ENCODE data around the gene LELP1.
"Not testable (repeated sequence)": the region's sequence is repeated elsewhere in the genome, so short reads cannot be mapped to it uniquely, and the experiment has no call there.

The LELP1 gene

DNA sequence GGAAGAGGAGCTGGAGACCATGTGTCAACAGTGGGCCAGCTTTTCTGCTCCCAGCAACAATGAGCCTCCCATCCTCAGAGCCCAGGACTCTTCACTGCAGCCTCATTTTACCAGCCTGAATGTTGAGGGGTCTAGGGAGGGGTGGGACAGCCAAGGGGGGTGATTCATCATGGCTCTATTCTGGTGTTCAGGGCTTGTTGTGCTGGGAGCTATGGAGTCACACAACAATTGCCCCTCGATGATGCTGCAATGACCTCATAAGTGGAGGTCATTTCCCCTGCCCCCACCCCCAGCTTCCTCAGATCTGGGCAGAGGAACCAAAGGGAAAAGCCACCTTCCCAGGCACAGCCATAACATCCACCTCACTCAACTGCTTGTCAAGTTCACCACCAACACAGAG lies at the start of gene LELP1:
Gene LELP1 (plus strand): TSS at position 301 of the 400 bp plus-strand sequence. CDS start 1,278 bp downstream, outside the sequence.
- DNase-seq (ENCODE audit: low spot score), result no peak

DNA sequence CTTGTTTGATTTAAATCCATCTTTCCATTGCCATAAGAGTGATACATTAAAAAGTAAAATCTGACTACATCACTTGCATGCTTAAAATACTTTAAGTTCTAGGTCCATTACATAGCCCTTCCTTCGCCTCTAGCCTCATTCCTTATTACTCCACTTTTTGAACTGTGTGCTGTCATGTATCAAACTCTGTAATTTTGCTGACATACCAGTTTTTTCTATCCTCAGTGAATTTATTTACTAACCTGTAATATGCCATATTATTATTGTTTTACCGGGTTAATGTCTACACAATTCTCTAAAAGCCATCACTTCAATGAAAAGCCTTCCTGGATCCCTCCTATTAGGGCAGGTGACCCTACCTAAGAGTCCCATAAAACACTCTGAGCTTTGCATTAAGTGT lies 47.7 kb upstream of the LELP1 start:
- no peak for DNase-seq (ENCODE audit: low spot score)

- no peak for DNase-seq (ENCODE audit: low spot score)
These were observed 34.5 kb upstream of the LELP1 start for GRCh38 chr1:153168686-153169085.

DNA sequence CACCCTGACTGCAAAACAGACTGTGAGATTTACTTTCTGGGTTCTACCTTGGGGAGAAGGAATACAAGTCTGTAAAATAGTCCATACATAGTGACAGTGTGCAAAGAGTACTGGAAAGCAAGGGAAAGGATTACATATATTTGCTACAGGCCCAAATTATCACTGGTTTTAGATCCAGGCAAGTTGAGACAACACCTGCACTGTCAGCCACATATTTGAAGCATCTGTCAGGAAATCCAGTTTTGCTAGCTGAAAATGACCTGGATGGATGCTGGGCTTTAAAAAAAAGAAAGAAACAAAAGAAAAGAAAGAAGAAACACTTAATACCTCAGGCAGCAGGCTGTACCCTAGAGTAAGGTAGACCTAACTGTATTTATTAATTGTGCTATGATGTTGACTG lies 28.6 kb upstream of the LELP1 start:
- DNase-seq (ENCODE audit: low spot score), result no peak

GRCh38 chr1:153178922-153179321 lies 24.3 kb upstream of the LELP1 start:
- DNase-seq (ENCODE audit: low spot score), result no peak

DNA sequence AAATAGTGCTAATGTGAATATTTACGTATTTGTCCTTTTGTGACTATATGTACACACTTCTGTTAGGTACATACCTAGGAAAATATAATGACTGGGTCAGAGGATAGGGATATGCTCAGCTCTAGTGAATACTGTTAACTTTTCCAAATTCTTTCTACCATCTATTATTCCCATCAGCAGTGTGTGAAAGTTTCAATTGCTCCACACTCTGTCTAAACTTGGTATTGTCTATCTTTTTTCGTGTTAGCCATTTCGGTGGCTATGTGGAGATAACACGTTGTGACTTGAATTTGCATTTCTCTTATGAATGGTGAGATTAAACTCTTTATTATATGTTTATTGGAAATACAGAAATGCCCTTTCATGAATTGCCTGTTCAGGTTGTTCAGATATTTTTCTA lies 22.7 kb upstream of the LELP1 start:
- DNase-seq (ENCODE audit: low spot score), result no peak

DNA sequence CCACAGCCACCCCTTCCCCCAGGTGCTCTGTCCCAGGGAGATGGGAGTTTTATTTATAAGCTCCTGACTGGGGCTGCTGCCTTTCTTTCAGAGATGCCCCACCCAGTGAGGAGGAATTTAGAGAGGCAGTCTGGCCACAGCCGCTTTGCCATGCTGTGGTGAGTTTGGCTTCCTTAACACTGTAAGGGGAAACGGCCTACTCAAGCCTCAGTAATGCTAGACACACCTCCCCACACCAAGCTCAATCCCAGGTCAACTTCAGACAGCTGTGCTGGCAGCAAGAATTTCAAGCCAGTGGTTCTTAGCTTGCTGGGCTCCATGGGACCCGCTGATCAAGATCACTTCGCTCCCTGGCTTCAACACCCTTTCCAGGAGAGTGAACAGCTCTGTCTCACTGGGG lies 14.9 kb upstream of the LELP1 start:
- not testable (repeated sequence) for DNase-seq (ENCODE audit: low spot score)

GRCh38 chr1:153190373-153190772 lies 12.9 kb upstream of the LELP1 start:
- DNase-seq (ENCODE audit: low spot score), result peak; percentile 19

DNA sequence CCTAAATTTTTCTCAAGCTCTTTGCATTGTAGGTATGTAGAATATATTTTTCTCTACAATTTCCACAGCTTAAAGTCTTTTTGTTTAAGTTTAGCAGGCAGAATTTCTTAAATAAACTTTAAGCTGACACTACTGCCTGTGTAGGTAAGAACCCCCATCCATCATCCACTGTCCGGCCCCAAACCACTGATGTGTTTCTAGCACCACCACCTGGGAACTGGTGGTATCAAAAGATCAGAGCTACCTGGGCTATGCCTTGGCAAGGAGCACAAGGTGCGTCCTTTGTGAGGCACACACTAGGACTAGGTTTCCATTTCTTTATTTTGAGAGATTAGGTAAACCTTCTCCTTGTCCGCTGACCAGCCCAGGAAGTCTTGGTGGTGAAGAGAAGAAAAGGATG lies 10.5 kb upstream of the LELP1 start:
- peak; percentile 35 for DNase-seq (ENCODE audit: low spot score)

DNA sequence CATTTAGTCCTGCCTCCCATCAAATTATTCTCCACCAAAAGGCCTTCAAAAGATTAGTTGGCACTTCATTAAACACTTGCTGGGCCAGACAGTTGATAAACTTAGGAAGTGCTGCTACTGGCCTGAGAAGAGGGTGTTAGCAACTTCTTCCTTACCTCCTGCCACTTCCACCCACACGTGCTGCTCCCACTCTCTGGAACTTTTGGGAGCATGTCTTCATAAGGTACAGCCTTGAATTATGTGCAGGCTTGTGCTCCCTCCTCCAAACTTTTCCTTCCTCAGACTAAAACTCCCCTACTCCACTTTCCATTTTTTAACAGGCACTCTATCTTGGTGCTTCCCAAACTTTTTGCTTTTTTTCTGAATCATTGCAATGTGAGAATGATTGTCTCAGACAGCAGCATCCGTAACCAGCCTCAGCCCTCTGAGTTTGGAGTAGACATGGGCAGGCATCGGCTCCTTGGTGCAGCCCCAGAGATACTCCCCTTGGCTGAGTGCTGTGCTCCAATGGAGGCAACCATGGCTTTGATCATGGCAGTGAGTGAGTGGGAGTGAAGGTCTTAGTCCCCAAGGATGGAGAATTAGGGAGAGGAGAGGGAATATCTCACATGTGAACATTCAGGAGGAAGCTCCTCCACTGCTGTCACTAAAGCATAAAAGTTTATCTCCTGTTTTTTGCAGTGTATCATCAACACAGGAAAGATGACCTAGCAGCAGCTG lies 8.7 kb upstream of the LELP1 start:
- DNase-seq (ENCODE audit: low spot score), result no peak

DNA sequence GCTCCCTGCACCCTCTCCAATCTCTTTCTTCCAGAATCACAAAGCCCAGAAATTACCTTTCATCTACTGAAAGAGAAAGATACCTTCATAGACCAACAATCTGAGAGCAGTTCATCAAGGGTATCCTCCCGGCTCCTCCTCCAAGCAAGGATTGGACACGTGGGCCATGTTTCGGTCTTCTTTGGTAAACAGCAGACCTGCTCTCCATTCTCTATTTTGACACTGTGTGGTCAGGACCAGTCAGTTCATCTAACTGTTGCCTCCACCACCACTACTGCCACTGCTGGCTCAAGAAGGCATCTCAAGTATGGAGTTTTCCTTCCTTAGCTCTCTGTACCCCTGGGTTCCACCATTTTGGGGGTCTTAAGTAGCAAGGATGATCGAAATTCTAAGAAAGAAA lies 8.0 kb upstream of the LELP1 start:
- no peak for DNase-seq (ENCODE audit: low spot score)

DNA sequence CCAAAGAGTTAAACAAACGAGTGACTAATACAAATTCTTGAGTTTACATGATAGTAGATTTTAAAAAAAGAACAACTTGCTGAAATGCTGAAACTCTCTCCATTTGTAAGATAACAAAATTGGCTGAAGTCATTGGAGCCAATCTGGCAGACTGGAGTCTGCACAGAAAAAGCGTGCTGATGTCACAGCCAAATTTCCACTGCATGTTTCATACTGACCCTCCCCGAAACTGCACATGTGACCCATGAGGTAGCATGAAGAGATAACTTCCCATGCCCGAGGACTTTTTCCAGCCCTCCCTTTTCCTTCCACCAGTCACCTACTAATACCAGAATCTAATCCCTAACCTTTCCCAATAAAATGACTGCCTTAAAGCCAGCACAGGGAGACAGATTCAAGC lies 1.2 kb upstream of the LELP1 start:
- DNase-seq (ENCODE audit: low spot score), result no peak

DNA sequence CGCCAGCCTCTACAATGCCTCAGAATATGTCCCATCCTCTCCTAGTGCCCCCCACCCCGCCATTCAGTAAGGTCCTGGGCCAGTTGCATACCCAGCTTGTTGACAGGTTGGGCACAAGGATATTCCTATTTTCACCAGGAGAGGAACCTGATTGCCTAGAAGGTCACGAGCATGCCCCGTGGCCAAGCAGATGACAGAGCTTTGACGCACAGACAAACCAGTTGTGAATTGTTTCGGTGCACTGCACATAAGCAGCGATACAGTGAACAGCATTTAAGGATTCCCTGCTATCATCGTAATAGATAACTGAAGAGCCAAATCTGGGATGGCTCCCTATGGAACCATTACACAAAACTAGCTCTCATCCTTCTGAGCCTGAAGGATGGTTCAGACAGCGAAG lies 3.4 kb downstream of the LELP1 start:
- DNase-seq (ENCODE audit: low spot score), result no peak

- DNase-seq (ENCODE audit: low spot score), result no peak
These were observed 7.0 kb downstream of the LELP1 start for GRCh38 chr1:153210206-153210605.

- no peak for DNase-seq (ENCODE audit: low spot score)
These were observed 9.0 kb downstream of the LELP1 start for GRCh38 chr1:153212201-153212600.

- DNase-seq (ENCODE audit: low spot score), result no peak
These were observed 10.3 kb downstream of the LELP1 start for GRCh38 chr1:153213519-153213918.

- no peak for DNase-seq (ENCODE audit: low spot score)
These were observed 14.0 kb downstream of the LELP1 start, which contains the start of gene PRR9 for GRCh38 chr1:153217212-153217611. PRR9 (plus strand) TSS chr1:153217584; CDS start chr1:153218145, 561 bp downstream.

- no peak for DNase-seq (ENCODE audit: low spot score)
These were observed 14.7 kb downstream of the LELP1 start for GRCh38 chr1:153217744-153218416.

DNA sequence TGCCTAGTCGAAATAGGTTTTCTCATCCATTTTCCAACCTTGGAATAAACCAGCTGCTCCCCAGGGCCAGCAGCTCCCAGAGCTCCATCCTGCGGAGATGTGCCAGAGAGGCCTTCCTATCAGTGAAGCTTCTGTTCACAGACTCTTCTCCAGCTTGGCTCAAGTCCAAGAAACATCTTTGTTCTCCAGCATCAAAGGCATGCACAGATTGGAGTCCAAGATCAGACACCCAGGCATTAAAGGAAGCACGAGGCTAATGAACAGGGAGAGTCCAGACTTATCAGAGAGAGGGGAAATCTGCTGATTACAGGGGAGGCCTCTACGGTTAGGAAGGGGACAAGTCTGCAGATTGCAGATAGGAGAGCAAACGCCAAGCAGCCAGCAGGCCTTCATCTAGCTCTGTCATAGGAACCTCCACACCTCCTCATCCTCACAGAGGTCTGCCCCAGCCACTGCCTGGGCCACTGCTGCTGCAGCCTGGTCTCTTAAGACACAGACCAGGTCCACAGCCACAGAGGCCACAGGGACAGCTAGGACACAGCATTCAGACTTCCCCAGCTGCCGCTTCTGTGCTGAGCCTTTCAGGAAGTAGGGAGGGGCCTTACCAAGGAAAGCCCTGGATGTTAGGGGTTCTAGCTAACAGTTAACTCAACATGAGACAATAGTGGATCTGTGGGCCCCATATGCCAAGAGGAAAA lies 17.5 kb downstream of the LELP1 start:
- no peak for DNase-seq (ENCODE audit: low spot score)

GRCh38 chr1:153223040-153223891 lies 20.0 kb downstream of the LELP1 start:
- DNase-seq (ENCODE audit: low spot score), result peak; percentile 72

DNA sequence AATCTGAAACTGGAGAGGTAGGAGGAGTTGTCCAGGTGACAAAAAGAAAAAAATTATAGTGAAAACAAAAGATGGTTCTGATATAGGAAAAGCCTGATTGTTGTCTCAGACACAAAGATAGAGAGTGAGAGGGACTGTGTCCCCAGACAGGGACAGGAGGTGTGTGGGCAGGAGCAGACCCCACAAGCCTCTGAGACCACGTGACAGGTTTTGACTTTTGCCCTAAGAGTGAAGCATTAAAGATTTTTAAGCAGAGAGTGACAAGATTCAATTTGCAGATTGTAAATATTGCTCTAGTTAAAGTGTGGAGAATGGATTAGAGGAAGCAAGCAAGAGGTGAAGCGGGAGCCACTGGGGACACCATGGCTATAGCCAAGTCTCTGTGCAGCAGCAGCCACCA lies 24.6 kb downstream of the LELP1 start:
- DNase-seq (ENCODE audit: low spot score), result no peak

DNA sequence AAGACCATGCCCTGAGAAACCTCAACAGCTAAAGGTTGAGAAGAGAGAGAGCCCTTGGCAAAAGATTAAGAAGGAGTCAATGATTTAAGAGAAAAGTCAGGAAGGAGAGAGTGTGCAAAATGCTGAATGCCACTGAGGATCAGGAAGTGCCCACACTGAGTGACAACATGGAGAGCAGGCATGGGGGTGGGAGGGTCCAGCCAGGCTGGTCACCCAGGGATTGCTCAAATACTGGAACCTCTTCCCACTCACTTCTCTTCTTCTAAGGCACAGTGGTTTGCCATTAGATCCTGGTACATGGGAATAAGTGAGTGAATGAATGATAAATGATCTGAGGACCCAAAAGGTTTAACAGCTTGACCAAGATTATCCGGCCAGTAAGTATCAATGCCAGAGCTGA lies 25.3 kb downstream of the LELP1 start:
- DNase-seq (ENCODE audit: low spot score), result no peak
